ENCODE results near the gene ARHGEF4. TPM values are rescaled to one million over a fixed set of nuclear protein-coding genes. Genes with fewer than 3 reads are reported as not detected.
A peak's percentile ranks its signal among the peaks of the same experiment; 100 is the strongest.

Gene ARHGEF4
- total RNA-seq, 4 donors from 2014 or later, result 52.8 to 82.4 (median 73.3) TPM

DNA sequence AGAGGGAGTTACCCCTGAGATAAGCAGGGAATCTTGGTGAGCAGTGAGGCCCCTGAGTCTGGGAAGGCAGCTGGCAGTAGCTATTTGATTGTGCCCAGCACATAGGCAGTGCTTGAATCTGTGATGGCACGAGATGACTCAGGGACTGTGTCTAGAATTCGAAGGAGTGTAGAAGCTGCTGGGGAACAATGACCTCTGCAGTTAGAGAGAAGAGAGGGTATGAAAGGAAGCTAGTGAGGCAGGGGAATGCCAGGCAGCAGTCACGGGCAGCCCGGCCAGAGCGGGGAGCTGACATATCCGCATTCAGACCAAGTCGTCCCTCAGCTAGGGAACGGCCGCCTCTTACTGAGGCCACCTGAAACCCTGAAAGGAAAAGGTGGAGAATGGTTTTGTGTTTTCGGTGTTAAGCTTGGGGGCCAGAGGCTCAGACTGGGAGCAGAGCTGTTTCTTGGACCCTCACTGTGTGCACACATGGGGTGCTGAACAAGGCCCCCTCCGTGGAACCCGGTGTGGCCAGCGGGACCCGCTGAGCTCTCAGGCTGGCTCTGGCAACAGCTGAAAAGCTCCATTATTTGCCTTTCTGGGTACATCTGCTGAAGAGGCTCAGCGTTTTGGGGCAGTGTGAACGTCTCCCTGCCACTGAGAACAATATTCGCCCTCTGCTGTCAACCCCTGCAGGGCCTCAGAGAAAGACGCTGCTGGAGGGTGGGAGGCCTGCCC, 32.9 kb downstream of the ARHGEF4 start:
- TF ChIP-seq, protein P1, sequence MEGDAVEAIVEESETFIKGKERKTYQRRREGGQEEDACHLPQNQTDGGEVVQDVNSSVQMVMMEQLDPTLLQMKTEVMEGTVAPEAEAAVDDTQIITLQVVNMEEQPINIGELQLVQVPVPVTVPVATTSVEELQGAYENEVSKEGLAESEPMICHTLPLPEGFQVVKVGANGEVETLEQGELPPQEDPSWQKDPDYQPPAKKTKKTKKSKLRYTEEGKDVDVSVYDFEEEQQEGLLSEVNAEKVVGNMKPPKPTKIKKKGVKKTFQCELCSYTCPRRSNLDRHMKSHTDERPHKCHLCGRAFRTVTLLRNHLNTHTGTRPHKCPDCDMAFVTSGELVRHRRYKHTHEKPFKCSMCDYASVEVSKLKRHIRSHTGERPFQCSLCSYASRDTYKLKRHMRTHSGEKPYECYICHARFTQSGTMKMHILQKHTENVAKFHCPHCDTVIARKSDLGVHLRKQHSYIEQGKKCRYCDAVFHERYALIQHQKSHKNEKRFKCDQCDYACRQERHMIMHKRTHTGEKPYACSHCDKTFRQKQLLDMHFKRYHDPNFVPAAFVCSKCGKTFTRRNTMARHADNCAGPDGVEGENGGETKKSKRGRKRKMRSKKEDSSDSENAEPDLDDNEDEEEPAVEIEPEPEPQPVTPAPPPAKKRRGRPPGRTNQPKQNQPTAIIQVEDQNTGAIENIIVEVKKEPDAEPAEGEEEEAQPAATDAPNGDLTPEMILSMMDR (IDR thresholded peaks at IDR 0.05), result no peak
- WGBS, 2 donors, result 79 to 81% methylated on average over 12 to 17 of the region's 18 CpGs
- H3K4me3 ChIP-seq, result no peak overlapping the region
- H3K4me1 ChIP-seq, result peaks cover 0 to 73% (median 16%) of the 10 kb centered on the region in 3 donors
- no peak for DNase-seq
- H3K27ac ChIP-seq, result peak overlapping the region in 2 of 4 donors; percentile 49 to 77
- intact Hi-C loops (cut with DNase I), result loop anchor here (5.0 kb wide), 1 partner anchor 72 kb away; no protein-coding TSS in a partner anchor
- no peaks in the 10 kb centered on the region for H3K27me3 ChIP-seq
- no peaks in the 10 kb centered on the region for H3K36me3 ChIP-seq
- H3K9me3 ChIP-seq, result no peaks in the 10 kb centered on the region

DNA sequence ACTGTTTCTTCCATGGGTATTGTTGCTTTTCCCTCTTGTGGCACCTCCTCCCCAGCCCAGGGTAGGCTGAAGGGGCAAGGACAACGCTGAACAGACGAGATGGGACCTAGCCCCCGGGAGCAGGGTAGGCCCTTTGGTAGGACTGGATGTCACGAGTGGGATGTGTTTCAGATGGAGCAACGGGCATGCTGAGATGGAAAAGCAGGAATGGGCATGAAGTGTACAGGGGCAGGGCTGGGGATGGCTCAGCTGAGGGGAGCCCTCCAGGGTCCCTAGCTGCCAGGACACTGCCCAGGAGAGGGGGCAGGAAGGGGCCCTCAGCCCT, 33.4 kb downstream of the ARHGEF4 start:
- TF ChIP-seq, protein P1 (IDR thresholded peaks at IDR 0.05), result no peak
- TF ChIP-seq POLR2A (IDR thresholded peaks at IDR 0.05), result no peak

DNA sequence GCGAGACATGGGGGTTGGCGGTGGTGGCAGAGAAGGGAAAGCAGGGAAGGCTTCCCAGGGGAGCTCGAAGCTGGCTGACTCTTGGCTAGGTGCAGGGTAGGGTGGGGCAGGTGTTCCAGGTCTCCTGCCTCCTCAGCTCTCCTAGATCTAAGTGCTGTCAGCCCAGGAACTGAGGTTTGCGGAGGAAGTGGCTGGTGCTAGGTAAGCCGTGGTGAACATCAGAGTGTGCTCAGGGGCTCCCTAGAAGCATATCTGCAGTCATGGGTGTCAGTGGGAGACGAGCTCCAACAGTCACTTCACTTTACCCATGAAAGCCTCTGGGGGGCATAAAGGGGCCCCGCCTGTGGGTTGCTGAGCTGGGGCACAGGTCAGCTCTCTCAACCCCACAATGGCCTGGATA, 34.1 kb downstream of the ARHGEF4 start:
- WGBS, 2 donors, result 69 to 82% methylated on average over 5 of the region's 7 CpGs
- no peak for DNase-seq

More for the DNA sequence above, 33.4 kb downstream of the ARHGEF4 start:
- peaks cover 0 to 68% (median 14%) of the 10 kb centered on the region in 3 donors for H3K4me1 ChIP-seq
- intact Hi-C loops (cut with DNase I), result loop anchor here (5.0 kb wide), 1 partner anchor 73 kb away; no protein-coding TSS in a partner anchor
- H3K36me3 ChIP-seq, result no peaks in the 10 kb centered on the region
- H3K27me3 ChIP-seq, result no peaks in the 10 kb centered on the region
- H3K27ac ChIP-seq, result no peak overlapping the region
- WGBS, 2 donors, result 75% methylated on average over 2 of the region's 5 CpGs; no CpG with 5 or more reads in 1 of the 2 donors
- H3K9me3 ChIP-seq, result no peaks in the 10 kb centered on the region
- no peak overlapping the region for H3K4me3 ChIP-seq
- DNase-seq, result no peak

DNA sequence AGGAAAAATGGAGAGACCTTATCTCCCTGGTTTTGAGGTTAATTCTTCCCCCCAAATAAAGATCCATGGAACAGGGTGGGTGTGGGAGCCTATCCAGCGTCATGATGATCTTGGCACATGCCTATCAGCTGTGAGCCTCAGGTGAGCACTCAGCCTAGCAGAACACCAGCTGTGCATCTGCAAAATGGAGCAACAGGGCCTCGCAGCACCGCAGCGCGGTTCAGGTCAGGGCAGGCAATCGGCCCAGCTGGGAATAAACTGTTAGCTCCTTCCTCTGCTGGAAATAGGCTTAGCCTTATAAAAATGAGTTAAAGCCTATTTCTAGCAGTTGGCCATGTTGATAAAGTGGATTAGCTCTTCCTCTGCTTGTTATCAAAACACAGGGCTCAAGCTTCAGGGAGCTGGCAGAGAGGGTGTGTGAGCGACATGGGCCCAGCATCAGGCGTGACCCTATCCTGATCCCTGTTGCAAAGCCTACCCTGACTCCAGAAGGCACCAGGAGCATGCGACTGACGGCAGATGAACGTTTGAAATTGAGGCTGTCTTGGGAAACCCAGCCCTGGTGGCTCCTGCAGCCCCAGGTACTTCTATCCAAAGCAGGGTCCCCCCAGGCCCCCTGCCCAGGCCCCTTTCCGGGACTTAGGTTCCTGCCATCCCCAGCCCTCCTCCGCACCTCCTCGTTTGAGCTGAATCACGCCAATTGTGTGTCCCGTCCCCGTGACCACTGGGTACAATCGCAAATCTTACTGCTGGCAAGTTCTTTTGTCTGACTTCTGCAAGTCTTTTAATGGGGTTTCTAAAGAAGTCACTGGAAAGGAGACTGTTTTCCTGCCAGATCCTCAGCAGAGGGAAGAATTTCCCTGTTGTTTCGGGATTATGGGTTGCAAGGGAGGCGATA, 35.4 kb downstream of the ARHGEF4 start:
- no peaks in the 10 kb centered on the region for H3K9me3 ChIP-seq
- H3K36me3 ChIP-seq, result no peaks in the 10 kb centered on the region
- no peak for TF ChIP-seq POLR2A (IDR thresholded peaks at IDR 0.05)
- TF ChIP-seq, protein P1 (IDR thresholded peaks at IDR 0.05), result no peak
- WGBS, 2 donors, result 65 to 76% methylated on average over 13 to 14 of the region's 20 CpGs
- H3K4me1 ChIP-seq, result peaks cover 0 to 62% (median 12%) of the 10 kb centered on the region in 3 donors
- H3K4me3 ChIP-seq, result no peak overlapping the region
- H3K27me3 ChIP-seq, result no peaks in the 10 kb centered on the region
- intact Hi-C loops (cut with DNase I), result loop anchor here (5.0 kb wide), 1 partner anchor 75 kb away; no protein-coding TSS in a partner anchor
- no peak for DNase-seq
- peak overlapping the region in 2 of 4 donors; percentile 13 to 48 for H3K27ac ChIP-seq

More for the DNA sequence above, 34.1 kb downstream of the ARHGEF4 start:
- no peak for TF ChIP-seq POLR2A (IDR thresholded peaks at IDR 0.05)
- TF ChIP-seq, protein P1 (IDR thresholded peaks at IDR 0.05), result no peak
- Histone ChIP-seq H3K36me3 (no peaks in the 10 kb centered on the region), H3K27me3 (no peaks in the 10 kb centered on the region), H3K27ac (no peak overlapping the region), H3K4me1 (peaks cover 0 to 62% (median 9%) of the 10 kb centered on the region in 3 donors), H3K4me3 (no peak overlapping the region), H3K9me3 (no peaks in the 10 kb centered on the region)
- intact Hi-C loops (cut with DNase I), result loop anchor here (5.0 kb wide), 1 partner anchor 73 kb away; no protein-coding TSS in a partner anchor

Measured in esophagus squamous epithelium (tissue), 5 donors.